ENCODE results near the gene TANGO6. TPM values are rescaled to one million over a fixed set of nuclear protein-coding genes. Genes with fewer than 3 reads are reported as not detected.

The TANGO6 gene
- total RNA-seq, 1 donor from 2014 or later = 35.5 TPM

GRCh38 chr16:68902969-68903345 is 59.6 kb downstream of the TANGO6 start:
- Mint-ChIP-seq H3K4me1 (ENCODE audit: low read depth) (no peaks in the 10 kb centered on the region), H3K9me3 (no peaks in the 10 kb centered on the region), H3K36me3 (ENCODE audit: low read depth) (peaks cover 9% of the 10 kb centered on the region), H3K4me3 (no peak overlapping the region), H3K27me3 (ENCODE audit: insufficient read depth) (no peaks in the 10 kb centered on the region), H3K27ac (no peak overlapping the region)
- DNase-seq (ENCODE audit: low spot score) = no peak
- intact Hi-C loops (cut with micrococcal nuclease) = loop anchor here (1.0 kb wide), 1 partner anchor 221 kb away; no protein-coding TSS in a partner anchor

- DNase-seq (ENCODE audit: low spot score) = no peak
- Mint-ChIP-seq H3K27me3 (ENCODE audit: insufficient read depth) (no peaks in the 10 kb centered on the region), H3K36me3 (ENCODE audit: low read depth) (peaks cover 11% of the 10 kb centered on the region), H3K4me3 (no peak overlapping the region), H3K27ac (no peak overlapping the region), H3K9me3 (no peaks in the 10 kb centered on the region), H3K4me1 (ENCODE audit: low read depth) (no peaks in the 10 kb centered on the region)
- intact Hi-C loops (cut with micrococcal nuclease) = loop anchor here (2.0 kb wide), 1 partner anchor 64 kb away; the partner anchor contains the start of gene TANGO6
Measured at GRCh38 chr16:68907297-68907696, 64.0 kb downstream of the TANGO6 start.

- H3K27ac Mint-ChIP-seq = no peak overlapping the region
- no peaks in the 10 kb centered on the region for H3K27me3 Mint-ChIP-seq (ENCODE audit: insufficient read depth)
- intact Hi-C loops (cut with micrococcal nuclease) = loop anchor here (2.0 kb wide), 1 partner anchor 65 kb away; the partner anchor contains the start of gene TANGO6
- no peak for DNase-seq (ENCODE audit: low spot score)
- H3K9me3 Mint-ChIP-seq = no peaks in the 10 kb centered on the region
- H3K4me3 Mint-ChIP-seq = no peak overlapping the region
- no peaks in the 10 kb centered on the region for H3K4me1 Mint-ChIP-seq (ENCODE audit: low read depth)
- peaks cover 11% of the 10 kb centered on the region for H3K36me3 Mint-ChIP-seq (ENCODE audit: low read depth)
Measured at GRCh38 chr16:68907781-68908181, 64.5 kb downstream of the TANGO6 start.

GRCh38 chr16:68909099-68909733 is 65.9 kb downstream of the TANGO6 start:
- Mint-ChIP-seq H3K4me1 (ENCODE audit: low read depth) (no peaks in the 10 kb centered on the region), H3K27me3 (ENCODE audit: insufficient read depth) (no peaks in the 10 kb centered on the region), H3K4me3 (no peak overlapping the region), H3K9me3 (no peaks in the 10 kb centered on the region), H3K27ac (no peak overlapping the region), H3K36me3 (ENCODE audit: low read depth) (peaks cover 11% of the 10 kb centered on the region)
- intact Hi-C loops (cut with micrococcal nuclease) = no loop called here
- no peak for DNase-seq (ENCODE audit: low spot score)

- intact Hi-C loops (cut with micrococcal nuclease) = no loop called here
- no peak overlapping the region for H3K4me3 Mint-ChIP-seq
- H3K27me3 Mint-ChIP-seq (ENCODE audit: insufficient read depth) = no peaks in the 10 kb centered on the region
- DNase-seq (ENCODE audit: low spot score) = no peak
- peaks cover 11% of the 10 kb centered on the region for H3K36me3 Mint-ChIP-seq (ENCODE audit: low read depth)
- no peaks in the 10 kb centered on the region for H3K9me3 Mint-ChIP-seq
- H3K27ac Mint-ChIP-seq = no peak overlapping the region
- no peaks in the 10 kb centered on the region for H3K4me1 Mint-ChIP-seq (ENCODE audit: low read depth)
Measured at GRCh38 chr16:68910051-68910450, 66.7 kb downstream of the TANGO6 start.

GRCh38 chr16:68915589-68915988 is 72.3 kb downstream of the TANGO6 start:
- Mint-ChIP-seq H3K4me3 (no peak overlapping the region), H3K27me3 (ENCODE audit: insufficient read depth) (no peaks in the 10 kb centered on the region), H3K27ac (no peak overlapping the region), H3K4me1 (ENCODE audit: low read depth) (no peaks in the 10 kb centered on the region), H3K36me3 (ENCODE audit: low read depth) (peaks cover 12% of the 10 kb centered on the region), H3K9me3 (no peaks in the 10 kb centered on the region)
- intact Hi-C loops (cut with micrococcal nuclease) = no loop called here
- no peak for DNase-seq (ENCODE audit: low spot score)

GRCh38 chr16:68917541-68917940 is 74.2 kb downstream of the TANGO6 start:
- H3K4me1 Mint-ChIP-seq (ENCODE audit: low read depth) = no peaks in the 10 kb centered on the region
- H3K27ac Mint-ChIP-seq = no peak overlapping the region
- H3K27me3 Mint-ChIP-seq (ENCODE audit: insufficient read depth) = no peaks in the 10 kb centered on the region
- intact Hi-C loops (cut with micrococcal nuclease) = no loop called here
- DNase-seq (ENCODE audit: low spot score) = no peak
- no peaks in the 10 kb centered on the region for H3K9me3 Mint-ChIP-seq
- H3K36me3 Mint-ChIP-seq (ENCODE audit: low read depth) = peaks cover 18% of the 10 kb centered on the region
- H3K4me3 Mint-ChIP-seq = no peak overlapping the region

- Mint-ChIP-seq H3K27me3 (ENCODE audit: insufficient read depth) (no peaks in the 10 kb centered on the region), H3K4me1 (ENCODE audit: low read depth) (no peaks in the 10 kb centered on the region), H3K9me3 (no peaks in the 10 kb centered on the region), H3K4me3 (no peak overlapping the region), H3K36me3 (ENCODE audit: low read depth) (peaks cover 18% of the 10 kb centered on the region), H3K27ac (no peak overlapping the region)
- no peak for DNase-seq (ENCODE audit: low spot score)
- intact Hi-C loops (cut with micrococcal nuclease) = no loop called here
Measured at GRCh38 chr16:68920349-68920748, 77.0 kb downstream of the TANGO6 start.

GRCh38 chr16:68921637-68922036 is 78.3 kb downstream of the TANGO6 start:
- intact Hi-C loops (cut with micrococcal nuclease) = no loop called here
- Mint-ChIP-seq H3K36me3 (ENCODE audit: low read depth) (peaks cover 18% of the 10 kb centered on the region), H3K27ac (peak overlapping the region; percentile 0), H3K4me1 (ENCODE audit: low read depth) (no peaks in the 10 kb centered on the region), H3K9me3 (no peaks in the 10 kb centered on the region), H3K27me3 (ENCODE audit: insufficient read depth) (no peaks in the 10 kb centered on the region), H3K4me3 (no peak overlapping the region)
- DNase-seq (ENCODE audit: low spot score) = no peak

GRCh38 chr16:68923116-68923515 is 79.8 kb downstream of the TANGO6 start:
- no peak for DNase-seq (ENCODE audit: low spot score)
- peaks cover 30% of the 10 kb centered on the region for H3K36me3 Mint-ChIP-seq (ENCODE audit: low read depth)

GRCh38 chr16:68927018-68927417 is 83.7 kb downstream of the TANGO6 start:
- intact Hi-C loops (cut with micrococcal nuclease) = no loop called here
- Mint-ChIP-seq H3K9me3 (no peaks in the 10 kb centered on the region), H3K27ac (no peak overlapping the region)

More at GRCh38 chr16:68923116-68923515, 79.8 kb downstream of the TANGO6 start:
- intact Hi-C loops (cut with micrococcal nuclease) = no loop called here
- H3K9me3 Mint-ChIP-seq = no peaks in the 10 kb centered on the region
- no peaks in the 10 kb centered on the region for H3K27me3 Mint-ChIP-seq (ENCODE audit: insufficient read depth)
- no peak overlapping the region for H3K4me3 Mint-ChIP-seq
- no peaks in the 10 kb centered on the region for H3K4me1 Mint-ChIP-seq (ENCODE audit: low read depth)
- no peak overlapping the region for H3K27ac Mint-ChIP-seq

GRCh38 chr16:68931196-68931595 is 87.9 kb downstream of the TANGO6 start:
- DNase-seq (ENCODE audit: low spot score) = no peak
- no peaks in the 10 kb centered on the region for H3K4me1 Mint-ChIP-seq (ENCODE audit: low read depth)
- H3K4me3 Mint-ChIP-seq = no peak overlapping the region
- H3K27ac Mint-ChIP-seq = no peak overlapping the region
- H3K9me3 Mint-ChIP-seq = no peaks in the 10 kb centered on the region
- H3K36me3 Mint-ChIP-seq (ENCODE audit: low read depth) = peaks cover 32% of the 10 kb centered on the region
- intact Hi-C loops (cut with micrococcal nuclease) = no loop called here
- no peaks in the 10 kb centered on the region for H3K27me3 Mint-ChIP-seq (ENCODE audit: insufficient read depth)

More at GRCh38 chr16:68927018-68927417, 83.7 kb downstream of the TANGO6 start:
- no peak overlapping the region for H3K4me3 Mint-ChIP-seq
- peaks cover 32% of the 10 kb centered on the region for H3K36me3 Mint-ChIP-seq (ENCODE audit: low read depth)
- H3K4me1 Mint-ChIP-seq (ENCODE audit: low read depth) = no peaks in the 10 kb centered on the region
- DNase-seq (ENCODE audit: low spot score) = no peak
- no peaks in the 10 kb centered on the region for H3K27me3 Mint-ChIP-seq (ENCODE audit: insufficient read depth)

- H3K4me1 Mint-ChIP-seq (ENCODE audit: low read depth) = no peaks in the 10 kb centered on the region
- no peak for DNase-seq (ENCODE audit: low spot score)
- no peak overlapping the region for H3K27ac Mint-ChIP-seq
- H3K9me3 Mint-ChIP-seq = no peaks in the 10 kb centered on the region
- peaks cover 18% of the 10 kb centered on the region for H3K36me3 Mint-ChIP-seq (ENCODE audit: low read depth)
- H3K27me3 Mint-ChIP-seq (ENCODE audit: insufficient read depth) = no peaks in the 10 kb centered on the region
- no peak overlapping the region for H3K4me3 Mint-ChIP-seq
- intact Hi-C loops (cut with micrococcal nuclease) = no loop called here
Measured at GRCh38 chr16:68934402-68934801, 91.1 kb downstream of the TANGO6 start.

GRCh38 chr16:68935008-68935407 is 91.7 kb downstream of the TANGO6 start:
- no peak for DNase-seq (ENCODE audit: low spot score)
- Mint-ChIP-seq H3K4me3 (no peak overlapping the region), H3K9me3 (no peaks in the 10 kb centered on the region), H3K36me3 (ENCODE audit: low read depth) (peaks cover 14% of the 10 kb centered on the region), H3K4me1 (ENCODE audit: low read depth) (no peaks in the 10 kb centered on the region), H3K27ac (no peak overlapping the region), H3K27me3 (ENCODE audit: insufficient read depth) (no peaks in the 10 kb centered on the region)
- intact Hi-C loops (cut with micrococcal nuclease) = no loop called here

All from activated T-helper 1 cell treated with anti-CD3 and anti-CD28 coated beads, Interleukin-12 subunit alpha, Interleukin-12 subunit beta, Interleukin-2, Interleukin-4 antibody, amounts not matched to agents 30 ng/mL and 10 ng/mL and 1 ng/mL, durations not matched to agents 14 hours and 24 hours and 36 hours (primary cell).